Measurements from ENCODE around the gene ATG4C.

DNA sequence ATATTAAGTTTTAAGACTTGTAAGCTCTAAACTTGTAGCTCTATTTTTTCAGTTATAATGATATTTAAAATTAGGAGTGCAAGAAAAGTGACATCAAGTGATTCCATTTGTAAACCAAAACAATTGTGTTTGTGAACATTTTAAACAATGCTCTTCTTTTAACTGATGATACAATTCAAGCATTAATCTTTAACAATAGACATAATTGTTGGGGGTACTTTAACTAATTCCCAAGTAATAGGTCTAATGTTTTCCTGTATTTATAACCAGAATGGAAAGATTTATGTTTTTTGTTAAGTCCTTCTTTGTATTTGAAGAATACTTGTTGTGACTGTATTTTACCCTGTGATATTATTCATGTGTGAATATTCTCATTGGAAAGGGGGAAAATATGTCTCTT is 6.8 kb downstream of the ATG4C start:
- TF ChIP-seq, protein P1, sequence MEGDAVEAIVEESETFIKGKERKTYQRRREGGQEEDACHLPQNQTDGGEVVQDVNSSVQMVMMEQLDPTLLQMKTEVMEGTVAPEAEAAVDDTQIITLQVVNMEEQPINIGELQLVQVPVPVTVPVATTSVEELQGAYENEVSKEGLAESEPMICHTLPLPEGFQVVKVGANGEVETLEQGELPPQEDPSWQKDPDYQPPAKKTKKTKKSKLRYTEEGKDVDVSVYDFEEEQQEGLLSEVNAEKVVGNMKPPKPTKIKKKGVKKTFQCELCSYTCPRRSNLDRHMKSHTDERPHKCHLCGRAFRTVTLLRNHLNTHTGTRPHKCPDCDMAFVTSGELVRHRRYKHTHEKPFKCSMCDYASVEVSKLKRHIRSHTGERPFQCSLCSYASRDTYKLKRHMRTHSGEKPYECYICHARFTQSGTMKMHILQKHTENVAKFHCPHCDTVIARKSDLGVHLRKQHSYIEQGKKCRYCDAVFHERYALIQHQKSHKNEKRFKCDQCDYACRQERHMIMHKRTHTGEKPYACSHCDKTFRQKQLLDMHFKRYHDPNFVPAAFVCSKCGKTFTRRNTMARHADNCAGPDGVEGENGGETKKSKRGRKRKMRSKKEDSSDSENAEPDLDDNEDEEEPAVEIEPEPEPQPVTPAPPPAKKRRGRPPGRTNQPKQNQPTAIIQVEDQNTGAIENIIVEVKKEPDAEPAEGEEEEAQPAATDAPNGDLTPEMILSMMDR (IDR thresholded peaks at IDR 0.05): no peak
- no peak for TF ChIP-seq POLR2A (IDR thresholded peaks at IDR 0.05)

Measured in testis (tissue), 2 donors.